ENCODE data around the gene CEP192. TPM values are rescaled to one million over a fixed set of nuclear protein-coding genes. Genes with fewer than 3 reads are reported as not detected.

Gene CEP192
- total and polyA plus RNA-seq, 2 donors (not counting 1 experiment from before 2014, with no cell fraction given) = 39.3 to 47.3 TPM

GRCh38 chr18:13125191-13125590 lies 134.0 kb downstream of the CEP192 start:
- ATAC-seq (ENCODE audit: low read depth) (no peak), DNase-seq (no peak)
- H3K4me1 Mint-ChIP-seq = peaks cover 11% of the 10 kb centered on the region
- POLR2A ChIA-PET = no interaction called here
- H4K20me1 ChIP-seq (ENCODE audit: control insufficient read depth, insufficient read depth, low read length, poor library complexity, severe bottlenecking) = no peaks in the 10 kb centered on the region
- H3K27ac ChIP-seq (ENCODE audit: low read length in 2 of 2) = no peak overlapping the region
- 40% methylated on average over 1 of the region's 5 CpGs for WGBS (ENCODE audit: insufficient coverage)
- CTCF ChIA-PET = interaction anchor here (1.0 to 2.7 kb wide), 4 partner anchors 8 to 34 kb away, joined by 3 to 7 read pairs (median 4); no protein-coding TSS in a partner anchor
- H3K4me1 ChIP-seq (ENCODE audit: control insufficient read depth in 2 of 2, insufficient read depth in 2 of 2, low read length in 2 of 2) = peaks cover 0 to 4% of the 10 kb centered on the region in 2 donors
- no peak overlapping the region for H3K9ac ChIP-seq (ENCODE audit: low read length)
- TF ChIP-seq EZH2 (IDR thresholded peaks at IDR 0.05; ENCODE audit: borderline replicate concordance, insufficient read depth, low read depth, low read length, poor library complexity, severe bottlenecking) = no peak
- TF ChIP-seq CTCF (IDR thresholded peaks at IDR 0.05) = no peak
- peaks cover 0 to 8% (median 0%) of the 10 kb centered on the region in 3 donors for H3K9me3 ChIP-seq (ENCODE audit: control extremely low read depth in 1 of 3, control insufficient read depth in 2 of 3, insufficient read depth in 1 of 3, low read length in 2 of 3)
- intact Hi-C loops (cut with micrococcal nuclease) = no loop called here
- no peak overlapping the region for H3K4me3 Mint-ChIP-seq
- no peaks in the 10 kb centered on the region for H3K27me3 Mint-ChIP-seq
- peaks cover 5 to 7% of the 10 kb centered on the region in 2 experiments for H3K36me3 ChIP-seq (replicated peaks in 1 of 2; ENCODE audit: control extremely low read depth in 1 of 2, control insufficient read depth in 1 of 2, extremely low read depth in 1 of 2, insufficient read depth in 2 of 2, low read length in 1 of 2)
- H3K9me3 Mint-ChIP-seq (ENCODE audit: insufficient read depth) = no peaks in the 10 kb centered on the region
- no peak overlapping the region for H2AFZ ChIP-seq (ENCODE audit: insufficient read depth, low read depth, low read length, poor library complexity, severe bottlenecking)
- no peak overlapping the region for H3K4me3 ChIP-seq (ENCODE audit: control extremely low read depth in 1 of 5, extremely low read depth in 1 of 5, insufficient read depth in 1 of 5, low read depth in 2 of 5, low read length in 4 of 5)
- H3K27me3 ChIP-seq (replicated peaks in 1 of 4; ENCODE audit: control extremely low read depth in 1 of 4, control insufficient read depth in 3 of 4, insufficient read depth in 4 of 4, low read length in 3 of 4) = no peaks in the 10 kb centered on the region
- H3K79me2 ChIP-seq (ENCODE audit: control insufficient read depth, insufficient read depth, low read length) = no peaks in the 10 kb centered on the region
- H3K27ac Mint-ChIP-seq = no peak overlapping the region
- no peak overlapping the region for H3K4me2 ChIP-seq (replicated peaks; ENCODE audit: low read depth, low read length, poor library complexity, severe bottlenecking)

GRCh38 chr18:13126966-13127598 lies 135.9 kb downstream of the CEP192 start:
- Mint-ChIP-seq H3K27me3 (no peaks in the 10 kb centered on the region), H3K9me3 (ENCODE audit: insufficient read depth) (no peaks in the 10 kb centered on the region), H3K4me1 (peaks cover 11% of the 10 kb centered on the region), H3K27ac (no peak overlapping the region), H3K4me3 (no peak overlapping the region)
- Histone ChIP-seq H3K4me1 (ENCODE audit: control insufficient read depth in 2 of 2, insufficient read depth in 2 of 2, low read length in 2 of 2) (peaks cover 0 to 4% of the 10 kb centered on the region in 2 donors), H3K27ac (ENCODE audit: low read length in 2 of 2) (no peak overlapping the region), H4K20me1 (ENCODE audit: control insufficient read depth, insufficient read depth, low read length, poor library complexity, severe bottlenecking) (no peaks in the 10 kb centered on the region), H3K79me2 (ENCODE audit: control insufficient read depth, insufficient read depth, low read length) (no peaks in the 10 kb centered on the region), H3K9me3 (ENCODE audit: control extremely low read depth in 1 of 3, control insufficient read depth in 2 of 3, insufficient read depth in 1 of 3, low read length in 2 of 3) (peaks cover 0 to 5% (median 0%) of the 10 kb centered on the region in 3 donors), H3K27me3 (replicated peaks in 1 of 4; ENCODE audit: control extremely low read depth in 1 of 4, control insufficient read depth in 3 of 4, insufficient read depth in 4 of 4, low read length in 3 of 4) (no peaks in the 10 kb centered on the region), H3K4me3 (ENCODE audit: control extremely low read depth in 1 of 5, extremely low read depth in 1 of 5, insufficient read depth in 1 of 5, low read depth in 2 of 5, low read length in 4 of 5) (no peak overlapping the region), H3K36me3 (replicated peaks in 1 of 2; ENCODE audit: control extremely low read depth in 1 of 2, control insufficient read depth in 1 of 2, extremely low read depth in 1 of 2, insufficient read depth in 2 of 2, low read length in 1 of 2) (peaks cover 5% of the 10 kb centered on the region in 2 experiments), H2AFZ (ENCODE audit: insufficient read depth, low read depth, low read length, poor library complexity, severe bottlenecking) (no peak overlapping the region), H3K9ac (ENCODE audit: low read length) (no peak overlapping the region), H3K4me2 (replicated peaks; ENCODE audit: low read depth, low read length, poor library complexity, severe bottlenecking) (no peak overlapping the region)
- ChIA-PET POLR2A (no interaction called here), CTCF (interaction anchor here (2.7 kb wide), 1 partner anchor 32 kb away, joined by 7 read pairs; no protein-coding TSS in a partner anchor)
- intact Hi-C loops (cut with micrococcal nuclease) = no loop called here
- DNase-seq = no peak
- TF ChIP-seq EZH2 (IDR thresholded peaks at IDR 0.05; ENCODE audit: borderline replicate concordance, insufficient read depth, low read depth, low read length, poor library complexity, severe bottlenecking) (no peak), CTCF (IDR thresholded peaks at IDR 0.05) (no peak)
- ATAC-seq (ENCODE audit: low read depth) = no peak
- WGBS (ENCODE audit: insufficient coverage) = 92% methylated on average over 17 of the region's 17 CpGs
